ENCODE measurements around the gene STEAP1B. TPM values are rescaled to one million over a fixed set of nuclear protein-coding genes. Genes with fewer than 3 reads are reported as not detected.
A peak's percentile ranks its signal among the peaks of the same experiment; 100 is the strongest.

The STEAP1B gene
- total RNA-seq, 1 donor, result 31.8 TPM

GRCh38 chr7:22425361-22425760 is 74.6 kb downstream of the STEAP1B start:
- no peak for TF ChIP-seq CTCF (IDR thresholded peaks at IDR 0.05; ENCODE audit: extremely low read depth, low read depth, low read length)
- H3K79me2 ChIP-seq (ENCODE audit: insufficient read depth, low read length), result peaks cover 21% of the 10 kb centered on the region
- no peaks in the 10 kb centered on the region for H4K20me1 ChIP-seq (ENCODE audit: insufficient read depth, low read length)

DNA sequence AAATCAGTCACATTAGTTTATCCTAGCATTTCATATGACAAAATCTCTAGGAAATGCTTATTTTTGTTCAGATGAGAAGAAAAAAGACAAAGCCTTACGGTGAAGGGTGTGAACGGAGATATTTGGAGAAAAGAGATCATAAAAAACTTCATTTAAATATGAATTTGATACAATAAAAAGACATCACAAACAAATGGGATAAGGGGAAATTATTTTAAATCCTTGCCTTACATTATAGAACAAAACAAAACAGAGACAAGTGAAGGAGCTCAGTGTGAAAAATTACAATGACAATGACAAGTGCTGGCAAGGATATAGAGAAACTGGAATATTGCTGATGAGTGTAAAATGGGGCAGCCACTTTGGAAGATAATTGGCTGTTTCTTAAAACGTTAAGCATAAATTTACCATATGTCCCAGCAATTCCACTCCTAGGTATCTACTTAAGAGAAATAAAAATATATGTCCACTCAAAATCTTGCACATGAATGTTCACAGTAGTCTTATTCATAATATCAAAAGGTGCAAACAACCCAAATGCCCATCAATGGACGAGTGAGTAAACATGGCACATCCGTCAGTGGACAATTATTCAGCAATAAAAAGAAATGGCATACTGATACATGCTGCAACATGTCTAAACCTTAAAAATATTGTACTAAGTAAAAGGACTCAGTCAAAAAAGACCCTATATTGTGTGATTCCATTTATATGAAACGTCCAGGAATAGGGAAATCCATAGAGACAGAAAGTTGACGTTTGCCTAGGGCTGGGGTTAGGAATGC is 77.0 kb downstream of the STEAP1B start:
- no peak overlapping the region for H2AFZ ChIP-seq (ENCODE audit: low read length)
- peaks cover 14% of the 10 kb centered on the region for H3K79me2 ChIP-seq (ENCODE audit: insufficient read depth, low read length)
- H3K27ac ChIP-seq (ENCODE audit: low read depth, low read length), result no peak overlapping the region
- no peak for DNase-seq (ENCODE audit: insufficient read length, low spot score, missing footprints)
- no peaks in the 10 kb centered on the region for H4K20me1 ChIP-seq (ENCODE audit: insufficient read depth, low read length)
- H3K36me3 ChIP-seq (ENCODE audit: insufficient read depth, low read length), result peaks cover 9% of the 10 kb centered on the region
- no peaks in the 10 kb centered on the region for H3K9me3 ChIP-seq (ENCODE audit: low read depth, low read length)
- no peaks in the 10 kb centered on the region for H3K4me1 ChIP-seq (ENCODE audit: insufficient read depth, low read length)
- H3K27me3 ChIP-seq (ENCODE audit: insufficient read depth, low read length), result no peaks in the 10 kb centered on the region
- no peak overlapping the region for H3K4me3 ChIP-seq (ENCODE audit: insufficient read depth, low read length)
- no peak overlapping the region for H3K4me2 ChIP-seq (ENCODE audit: insufficient read depth, low read length)
- no peak for TF ChIP-seq CTCF (IDR thresholded peaks at IDR 0.05; ENCODE audit: extremely low read depth, low read depth, low read length)

More at GRCh38 chr7:22425361-22425760, 74.6 kb downstream of the STEAP1B start:
- Histone ChIP-seq H3K36me3 (ENCODE audit: insufficient read depth, low read length) (no peaks in the 10 kb centered on the region), H2AFZ (ENCODE audit: low read length) (peak overlapping the region; percentile 68), H3K4me3 (ENCODE audit: insufficient read depth, low read length) (no peak overlapping the region), H3K27ac (ENCODE audit: low read depth, low read length) (no peak overlapping the region), H3K4me1 (ENCODE audit: insufficient read depth, low read length) (peaks cover under 1% of the 10 kb centered on the region), H3K9me3 (ENCODE audit: low read depth, low read length) (no peaks in the 10 kb centered on the region), H3K27me3 (ENCODE audit: insufficient read depth, low read length) (no peaks in the 10 kb centered on the region), H3K4me2 (ENCODE audit: insufficient read depth, low read length) (no peak overlapping the region)
- DNase-seq (ENCODE audit: insufficient read length, low spot score, missing footprints), result no peak

DNA sequence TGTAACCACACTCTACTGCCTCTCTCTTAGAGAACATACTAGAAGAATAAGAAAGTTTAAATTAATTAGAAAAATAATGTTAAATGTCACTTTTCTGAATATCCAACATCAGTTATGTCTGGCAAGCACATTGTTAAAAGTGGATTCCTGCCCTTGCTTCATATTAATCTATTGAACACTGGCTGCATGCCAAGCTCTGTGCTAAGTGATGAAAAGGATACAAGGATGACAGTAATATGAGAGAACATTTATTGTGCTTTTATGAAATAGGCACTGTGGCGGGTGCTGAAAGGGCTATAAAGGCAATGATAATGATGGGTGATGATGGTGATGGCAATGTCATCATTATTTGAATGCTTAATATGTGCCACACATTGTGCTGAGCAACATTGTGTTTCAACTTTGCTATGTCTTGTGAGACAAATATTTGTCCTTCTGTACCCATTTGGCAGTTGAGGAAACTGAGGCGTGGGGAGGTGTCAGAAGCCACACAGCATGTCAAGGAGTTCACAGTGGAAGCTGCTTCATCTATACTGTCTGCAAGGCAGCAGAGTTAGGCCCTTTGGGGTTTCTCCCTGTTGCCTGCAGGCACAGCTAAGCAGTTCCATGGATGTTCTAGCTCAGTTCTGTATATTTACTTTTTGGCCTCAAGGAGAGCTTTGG is 78.9 kb downstream of the STEAP1B start:
- DNase-seq (ENCODE audit: insufficient read length, low spot score, missing footprints), result no peak

More for the DNA sequence above, 78.9 kb downstream of the STEAP1B start:
- no peaks in the 10 kb centered on the region for H3K27me3 ChIP-seq (ENCODE audit: insufficient read depth, low read length)
- H3K9me3 ChIP-seq (ENCODE audit: low read depth, low read length), result no peaks in the 10 kb centered on the region
- H3K4me2 ChIP-seq (ENCODE audit: insufficient read depth, low read length), result no peak overlapping the region
- H4K20me1 ChIP-seq (ENCODE audit: insufficient read depth, low read length), result no peaks in the 10 kb centered on the region
- peaks cover 3% of the 10 kb centered on the region for H3K79me2 ChIP-seq (ENCODE audit: insufficient read depth, low read length)
- no peaks in the 10 kb centered on the region for H3K4me1 ChIP-seq (ENCODE audit: insufficient read depth, low read length)
- H3K4me3 ChIP-seq (ENCODE audit: insufficient read depth, low read length), result no peak overlapping the region
- TF ChIP-seq CTCF (IDR thresholded peaks at IDR 0.05; ENCODE audit: extremely low read depth, low read depth, low read length), result no peak
- H3K36me3 ChIP-seq (ENCODE audit: insufficient read depth, low read length), result peaks cover 9% of the 10 kb centered on the region
- no peak overlapping the region for H2AFZ ChIP-seq (ENCODE audit: low read length)
- H3K27ac ChIP-seq (ENCODE audit: low read depth, low read length), result no peak overlapping the region
